GM18870 (cell line): ENCODE results near the gene UMPS.
"Not testable (repeated sequence)": the region's sequence is repeated elsewhere in the genome, so short reads cannot be mapped to it uniquely, and the experiment has no call there.

Source experiments
- ATAC-seq: cut with Tn5 transposase; IDR thresholded peaks from one replicate; pipeline ENCODE4 v1.9.1; 2021; ENCODE audit warnings: moderate library complexity; ENCODE audit not compliant: unreplicated experiment

The UMPS gene

GRCh38 chr3:124705552-124705951, 24.7 kb upstream of the UMPS start:
- ATAC-seq = no peak

- ATAC-seq = not testable (repeated sequence)
These were observed 23.0 kb upstream of the UMPS start for GRCh38 chr3:124707223-124707622.

- no peak for ATAC-seq
These were observed 22.6 kb upstream of the UMPS start for GRCh38 chr3:124707656-124708062.

GRCh38 chr3:124714223-124714853, 15.9 kb upstream of the UMPS start:
- ATAC-seq = no peak

- no peak for ATAC-seq
These were observed 7.7 kb upstream of the UMPS start for GRCh38 chr3:124722589-124722988.

- ATAC-seq = no peak
These were observed 667 bp downstream of the UMPS start for GRCh38 chr3:124730941-124731297.

GRCh38 chr3:124731760-124732159, 1.5 kb downstream of the UMPS start:
- no peak for ATAC-seq

- no peak for ATAC-seq
These were observed 10.8 kb downstream of the UMPS start for GRCh38 chr3:124741027-124741426.

- ATAC-seq = no peak
These were observed 15.5 kb downstream of the UMPS start for GRCh38 chr3:124745756-124746155.

- no peak for ATAC-seq
These were observed 17.1 kb downstream of the UMPS start for GRCh38 chr3:124747111-124747981.

GRCh38 chr3:124748560-124749198, 18.4 kb downstream of the UMPS start:
- no peak for ATAC-seq

- not testable (repeated sequence) for ATAC-seq
These were observed 19.6 kb downstream of the UMPS start for GRCh38 chr3:124749877-124750276.

GRCh38 chr3:124751501-124751900, 21.2 kb downstream of the UMPS start:
- no peak for ATAC-seq

GRCh38 chr3:124752051-124752450, 21.8 kb downstream of the UMPS start:
- ATAC-seq = no peak

GRCh38 chr3:124757926-124758325, 27.7 kb downstream of the UMPS start:
- ATAC-seq = not testable (repeated sequence)

- no peak for ATAC-seq
These were observed 28.8 kb downstream of the UMPS start for GRCh38 chr3:124758851-124759635.

GRCh38 chr3:124759666-124760401, 29.6 kb downstream of the UMPS start:
- no peak for ATAC-seq

GRCh38 chr3:124760601-124761000, 30.3 kb downstream of the UMPS start:
- no peak for ATAC-seq

GRCh38 chr3:124761250-124761796, 31.1 kb downstream of the UMPS start:
- no peak for ATAC-seq
